Osteoblast (primary cell): Measurements from ENCODE around the gene PRKCB. TPM values are rescaled to one million over a fixed set of nuclear protein-coding genes. Genes with fewer than 3 reads are reported as not detected.
"Not testable (repeated sequence)": the region's sequence is repeated elsewhere in the genome, so short reads cannot be mapped to it uniquely, and the experiment has no call there.

Experiments used
- DNase-seq: peaks from one replicate; pipeline ENCODE4 v3.0.0; 2011; ENCODE audit warnings: low spot score, mixed read lengths; ENCODE audit not compliant: insufficient read length; ENCODE audit errors: missing footprints
- H2AFZ ChIP-seq: 2 replicates; pipeline ENCODE4 v1.6.0; 2011; ENCODE audit warnings: mild to moderate bottlenecking, low read length
- H3K27ac ChIP-seq: 2 replicates; pipeline ENCODE4 v1.5.1; 2011; ENCODE audit warnings: mild to moderate bottlenecking, low read depth, low read length, moderate library complexity
- H3K27me3 ChIP-seq: 2 replicates; pipeline ENCODE4 v1.6.0; 2012; ENCODE audit warnings: mild to moderate bottlenecking, control low read depth, inconsistent platforms, low read length, moderate library complexity; ENCODE audit not compliant: insufficient read depth
- H3K36me3 ChIP-seq: 2 replicates; pipeline ENCODE4 v1.5.1; 2011; ENCODE audit warnings: mild to moderate bottlenecking, low read length, control low read depth, moderate library complexity; ENCODE audit not compliant: insufficient read depth
- H3K4me1 ChIP-seq: 2 replicates; pipeline ENCODE4 v1.5.1; 2011; ENCODE audit warnings: mild to moderate bottlenecking, low read length, control low read depth, moderate library complexity; ENCODE audit not compliant: insufficient read depth
- H3K4me2 ChIP-seq: 2 replicates; pipeline ENCODE4 v1.6.0; 2011; ENCODE audit warnings: mild to moderate bottlenecking, low read length; ENCODE audit not compliant: insufficient read depth
- H3K4me3 ChIP-seq: fragments of 200-600 bp; sonication (generic); 3 replicates; pipeline ENCODE4 v1.5.1; 2012; ENCODE audit warnings: mild to moderate bottlenecking, low read length, inconsistent platforms; ENCODE audit not compliant: insufficient read depth
- H3K79me2 ChIP-seq: 2 replicates; pipeline ENCODE4 v1.6.0; 2012; ENCODE audit warnings: mild to moderate bottlenecking, low read length, control low read depth, inconsistent platforms; ENCODE audit not compliant: insufficient read depth
- H3K9me3 ChIP-seq: 2 replicates; pipeline ENCODE4 v1.5.1; 2011; ENCODE audit warnings: low read depth, low read length, control low read depth
- H4K20me1 ChIP-seq: 2 replicates; pipeline ENCODE4 v1.6.0; 2012; ENCODE audit warnings: mild to moderate bottlenecking, low read length, control low read depth; ENCODE audit not compliant: insufficient read depth
- total RNA-seq: library from RNA; depleted of rRNA; stranded (reverse); fragments of >200 nt; gene quantifications from 2 replicates; pipeline ENCODE4 v1.2.3, GENCODE V29; 2012
- TF ChIP-seq, protein P1 (sequence below): IDR thresholded peaks from 2 replicates; pipeline ENCODE4 v1.5.1; 2011; ENCODE audit warnings: mild to moderate bottlenecking, low read depth, low read length, moderate library complexity; ENCODE audit errors: extremely low read depth

The PRKCB gene
- total RNA-seq, 1 donor, result under 0.01 TPM

DNA sequence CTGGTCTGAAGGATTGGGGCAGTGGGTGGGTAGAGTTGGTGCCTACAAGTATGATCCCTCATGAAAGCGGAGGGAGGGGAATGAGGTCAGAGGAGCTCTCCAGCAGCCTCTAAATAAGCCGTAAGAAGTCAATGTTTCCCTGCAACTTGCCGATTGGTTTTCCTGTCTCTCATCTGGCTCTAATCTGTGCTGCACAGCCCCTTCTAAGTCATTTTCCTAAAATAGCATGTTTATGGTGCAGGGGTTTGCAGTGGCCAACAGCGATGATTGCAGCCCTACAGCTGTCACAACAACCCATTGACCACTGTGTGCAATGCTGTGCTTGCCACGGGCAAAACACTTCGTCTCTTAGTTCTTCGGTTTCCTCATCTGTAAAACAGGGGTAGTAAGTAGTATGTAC is 189.2 kb downstream of the PRKCB start:
- no peak overlapping the region for H3K4me3 ChIP-seq
- H3K27ac ChIP-seq, result no peak overlapping the region
- no peak overlapping the region for H3K4me2 ChIP-seq
- no peaks in the 10 kb centered on the region for H3K36me3 ChIP-seq
- no peaks in the 10 kb centered on the region for H4K20me1 ChIP-seq
- DNase-seq, result no peak
- H3K79me2 ChIP-seq, result no peaks in the 10 kb centered on the region
- H2AFZ ChIP-seq, result no peak overlapping the region
- H3K4me1 ChIP-seq, result no peaks in the 10 kb centered on the region
- H3K27me3 ChIP-seq, result no peaks in the 10 kb centered on the region
- no peaks in the 10 kb centered on the region for H3K9me3 ChIP-seq
- TF ChIP-seq, protein P1, sequence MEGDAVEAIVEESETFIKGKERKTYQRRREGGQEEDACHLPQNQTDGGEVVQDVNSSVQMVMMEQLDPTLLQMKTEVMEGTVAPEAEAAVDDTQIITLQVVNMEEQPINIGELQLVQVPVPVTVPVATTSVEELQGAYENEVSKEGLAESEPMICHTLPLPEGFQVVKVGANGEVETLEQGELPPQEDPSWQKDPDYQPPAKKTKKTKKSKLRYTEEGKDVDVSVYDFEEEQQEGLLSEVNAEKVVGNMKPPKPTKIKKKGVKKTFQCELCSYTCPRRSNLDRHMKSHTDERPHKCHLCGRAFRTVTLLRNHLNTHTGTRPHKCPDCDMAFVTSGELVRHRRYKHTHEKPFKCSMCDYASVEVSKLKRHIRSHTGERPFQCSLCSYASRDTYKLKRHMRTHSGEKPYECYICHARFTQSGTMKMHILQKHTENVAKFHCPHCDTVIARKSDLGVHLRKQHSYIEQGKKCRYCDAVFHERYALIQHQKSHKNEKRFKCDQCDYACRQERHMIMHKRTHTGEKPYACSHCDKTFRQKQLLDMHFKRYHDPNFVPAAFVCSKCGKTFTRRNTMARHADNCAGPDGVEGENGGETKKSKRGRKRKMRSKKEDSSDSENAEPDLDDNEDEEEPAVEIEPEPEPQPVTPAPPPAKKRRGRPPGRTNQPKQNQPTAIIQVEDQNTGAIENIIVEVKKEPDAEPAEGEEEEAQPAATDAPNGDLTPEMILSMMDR, result no peak

DNA sequence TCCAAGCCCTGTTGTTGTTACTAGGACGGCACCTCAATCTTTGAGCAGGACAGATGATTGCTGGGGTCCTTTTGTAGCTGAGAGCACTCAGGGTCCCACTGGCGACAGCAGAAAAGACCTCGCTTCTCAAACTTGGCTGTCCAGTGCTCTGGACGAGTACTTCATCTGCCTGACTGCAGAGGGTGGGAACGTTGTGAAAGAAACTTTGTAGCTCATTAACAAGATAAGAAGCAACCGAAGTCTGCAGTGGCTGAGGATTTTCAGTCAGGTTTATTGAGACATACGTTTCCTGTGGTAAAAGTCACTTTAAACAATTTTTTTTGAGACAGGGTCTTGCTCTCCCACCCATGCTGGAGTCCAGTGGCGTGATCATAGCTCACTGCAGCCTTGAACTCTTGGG is 191.7 kb downstream of the PRKCB start:
- Histone ChIP-seq H3K9me3 (no peaks in the 10 kb centered on the region), H3K36me3 (no peaks in the 10 kb centered on the region), H3K79me2 (no peaks in the 10 kb centered on the region), H2AFZ (no peak overlapping the region), H3K27me3 (no peaks in the 10 kb centered on the region), H3K4me3 (no peak overlapping the region), H3K27ac (no peak overlapping the region), H3K4me2 (no peak overlapping the region), H4K20me1 (no peaks in the 10 kb centered on the region), H3K4me1 (no peaks in the 10 kb centered on the region)
- TF ChIP-seq, protein P1, result no peak
- no peak for DNase-seq

DNA sequence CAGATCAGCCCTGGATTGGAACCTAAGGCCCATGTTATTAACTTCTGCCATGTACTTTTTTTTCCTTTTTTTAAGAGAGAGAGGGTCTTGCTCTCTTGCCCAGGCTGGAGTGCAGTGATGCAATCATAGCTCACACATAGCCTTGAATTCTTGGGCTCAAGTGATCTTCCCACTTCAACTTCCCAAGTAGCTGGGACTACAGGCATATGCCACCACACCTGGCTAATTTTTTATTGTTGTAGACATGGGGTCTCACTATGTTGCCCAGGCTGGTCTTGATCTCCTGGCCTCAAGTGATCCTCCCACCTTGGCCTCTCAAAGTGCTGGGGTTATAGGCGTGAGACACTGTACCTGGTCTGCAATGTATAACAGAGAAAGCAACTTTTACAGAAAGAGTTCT is 194.1 kb downstream of the PRKCB start:
- H4K20me1 ChIP-seq, H3K27me3 ChIP-seq, H3K4me3 ChIP-seq, H3K36me3 ChIP-seq, H3K4me1 ChIP-seq, H3K79me2 ChIP-seq, H3K9me3 ChIP-seq, H3K27ac ChIP-seq, H3K4me2 ChIP-seq, H2AFZ ChIP-seq, DNase-seq: not testable (repeated sequence)

DNA sequence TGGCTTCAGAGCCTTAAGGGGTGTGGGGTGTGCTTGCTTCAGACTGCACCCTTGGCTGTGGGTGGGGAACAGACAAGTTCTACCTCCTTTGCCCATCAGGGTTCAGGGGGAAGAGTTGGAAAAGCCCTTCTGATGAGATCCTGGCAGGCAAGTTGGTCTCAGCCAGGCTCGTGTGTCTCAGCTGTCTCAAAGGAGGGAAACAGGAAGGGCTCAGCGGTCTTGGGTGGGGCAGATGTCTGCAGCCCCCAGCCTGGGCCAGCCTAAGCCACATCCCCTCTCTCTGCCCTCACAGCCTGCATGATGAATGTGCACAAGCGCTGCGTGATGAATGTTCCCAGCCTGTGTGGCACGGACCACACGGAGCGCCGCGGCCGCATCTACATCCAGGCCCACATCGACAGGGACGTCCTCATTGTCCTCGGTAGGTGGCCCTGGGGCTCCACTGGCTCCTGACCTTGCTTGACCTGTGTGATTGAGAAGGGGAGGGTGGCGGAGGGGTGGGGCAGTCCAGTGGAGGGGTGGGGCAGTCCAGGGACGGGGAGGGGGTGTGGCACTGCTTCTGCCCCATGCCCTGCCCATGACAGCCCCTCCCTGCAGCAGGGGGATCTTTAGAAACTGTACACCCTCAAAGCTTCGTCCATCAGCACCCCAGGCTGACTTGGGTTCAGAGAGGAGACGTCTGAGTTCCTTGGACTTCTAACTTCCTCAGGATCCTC is 199.5 kb downstream of the PRKCB start:
- no peaks in the 10 kb centered on the region for H3K79me2 ChIP-seq
- no peak for DNase-seq
- H3K27ac ChIP-seq, result no peak overlapping the region
- no peak overlapping the region for H3K4me3 ChIP-seq
- H3K4me1 ChIP-seq, result no peaks in the 10 kb centered on the region
- H2AFZ ChIP-seq, result no peak overlapping the region
- H3K36me3 ChIP-seq, result no peaks in the 10 kb centered on the region
- no peaks in the 10 kb centered on the region for H3K9me3 ChIP-seq
- H3K4me2 ChIP-seq, result no peak overlapping the region
- TF ChIP-seq, protein P1, result no peak
- H3K27me3 ChIP-seq, result no peaks in the 10 kb centered on the region
- no peaks in the 10 kb centered on the region for H4K20me1 ChIP-seq
